GM23338 (cell line): ENCODE measurements around the gene SPRY2. TPM values are rescaled to one million over a fixed set of nuclear protein-coding genes. Genes with fewer than 3 reads are reported as not detected.

Source experiments
- ATAC-seq: fragments of 200-7000 bp; cut with Tn5 transposase; 3 replicates; pipeline ENCODE4 v1.9.1; 2020
- DNase-seq: peaks from one replicate; pipeline ENCODE4 v3.0.0-alpha.2; 2015; ENCODE audit warnings: low spot score
- H2AFZ ChIP-seq: fragments of 200-600 bp; sonication (generic); 2 replicates; pipeline ENCODE4 v1.8.0; 2016; ENCODE audit warnings: antibody characterized with exemption, mild to moderate bottlenecking, moderate library complexity
- H3F3A ChIP-seq: fragments of 200-600 bp; sonication (generic); replicated peaks from 2 replicates; pipeline ENCODE4 v1.8.0; 2017; ENCODE audit warnings: antibody characterized with exemption, mixed run types, low read depth
- H3K27ac ChIP-seq: fragments of 200-600 bp; sonication (generic); 2 replicates; pipeline ENCODE4 v1.6.1; 2016; ENCODE audit warnings: low read depth
- H3K27me3 ChIP-seq: fragments of 200-600 bp; sonication (generic); 2 replicates; pipeline ENCODE4 v1.8.0; 2016; ENCODE audit warnings: mild to moderate bottlenecking, mixed run types, moderate library complexity; ENCODE audit not compliant: insufficient read depth
- H3K36me3 ChIP-seq: fragments of 200-600 bp; sonication (generic); 2 replicates; pipeline ENCODE4 v1.8.0; 2016; ENCODE audit warnings: mild to moderate bottlenecking; ENCODE audit not compliant: insufficient read depth
- H3K4me1 ChIP-seq: fragments of 200-600 bp; sonication (generic); 2 replicates; pipeline ENCODE4 v1.8.0; 2016; ENCODE audit warnings: mild to moderate bottlenecking, moderate library complexity; ENCODE audit not compliant: insufficient read depth
- H3K4me2 ChIP-seq: fragments of 200-600 bp; sonication (generic); 2 replicates; pipeline ENCODE4 v1.7.1; 2017; ENCODE audit warnings: mixed run types
- H3K4me3 ChIP-seq: fragments of 200-600 bp; sonication (generic); 2 replicates; pipeline ENCODE4 v1.6.1; 2016; ENCODE audit warnings: mixed run types
- H3K79me2 ChIP-seq: fragments of 200-600 bp; sonication (generic); replicated peaks from 2 replicates; pipeline ENCODE4 v1.8.0; 2017; ENCODE audit warnings: mild to moderate bottlenecking; ENCODE audit not compliant: insufficient read depth
- H3K9me2 ChIP-seq: fragments of 200-600 bp; sonication (generic); 2 replicates; pipeline ENCODE4 v1.8.0; 2017; ENCODE audit not compliant: insufficient read depth
- H4K20me1 ChIP-seq: fragments of 200-600 bp; sonication (generic); replicated peaks from 2 replicates; pipeline ENCODE4 v1.8.0; 2017; ENCODE audit warnings: mild to moderate bottlenecking; ENCODE audit not compliant: insufficient read depth
- H3K27ac Mint-ChIP-seq: 2 replicates; pipeline ENCODE4 v1.8.0; 2020; ENCODE audit warnings: inconsistent platforms, mild to moderate bottlenecking, moderate library complexity, mixed read lengths
- H3K27me3 Mint-ChIP-seq: 3 replicates; pipeline ENCODE4 v1.8.0; 2022; ENCODE audit warnings: low read depth, mild to moderate bottlenecking, moderate library complexity, mixed read lengths, inconsistent platforms; ENCODE audit not compliant: insufficient read depth, poor library complexity
- H3K36me3 Mint-ChIP-seq: 3 replicates; pipeline ENCODE4 v1.8.0; 2021; ENCODE audit warnings: low read depth, mild to moderate bottlenecking, inconsistent platforms, moderate library complexity, mixed read lengths
- H3K4me1 Mint-ChIP-seq: 3 replicates; pipeline ENCODE4 v1.8.0; 2020; ENCODE audit warnings: mild to moderate bottlenecking, inconsistent platforms, mixed read lengths
- H3K4me3 Mint-ChIP-seq: 3 replicates; pipeline ENCODE4 v1.8.0; 2021; ENCODE audit warnings: moderate library complexity, mild to moderate bottlenecking, inconsistent platforms, mixed read lengths
- H3K9me3 Mint-ChIP-seq: 3 replicates; pipeline ENCODE4 v1.8.0; 2020; ENCODE audit warnings: moderate library complexity, mild to moderate bottlenecking, inconsistent platforms, mixed read lengths
- CREB1 ChIP-seq: fragments of 250-450 bp; sonication (Bioruptor Pico); IDR thresholded peaks from 2 replicates; pipeline ENCODE4 v1.5.0; 2020; ENCODE audit warnings: low read depth, mild to moderate bottlenecking, moderate library complexity
- EZH2 ChIP-seq: fragments of 200-600 bp; sonication (generic); IDR thresholded peaks from one replicate; pipeline ENCODE4 v1.8.0; 2017; ENCODE audit warnings: antibody characterized with exemption, mild to moderate bottlenecking, low read depth; ENCODE audit not compliant: unreplicated experiment
- EZH2phosphoT487 ChIP-seq: fragments of 200-600 bp; sonication (generic); IDR thresholded peaks from one replicate; pipeline ENCODE4 v1.8.1; 2018; ENCODE audit warnings: antibody characterized with exemption; ENCODE audit not compliant: unreplicated experiment
- JUNB ChIP-seq: IDR thresholded peaks from one replicate; pipeline ENCODE4 v1.6.1; 2016; ENCODE audit warnings: antibody characterized with exemption; ENCODE audit not compliant: unreplicated experiment
- NANOG ChIP-seq: IDR thresholded peaks from 2 replicates; pipeline ENCODE4 v1.6.1; 2016; ENCODE audit warnings: antibody characterized with exemption, borderline replicate concordance
- POLR2AphosphoS5 ChIP-seq: IDR thresholded peaks from 2 replicates; pipeline ENCODE4 v1.6.1; 2016; ENCODE audit warnings: antibody characterized with exemption, low read depth
- STAT1 ChIP-seq: IDR thresholded peaks from one replicate; pipeline ENCODE4 v1.6.1; 2016; ENCODE audit warnings: antibody characterized with exemption; ENCODE audit not compliant: unreplicated experiment
- ZNF114 ChIP-seq: fragments of 250-450 bp; sonication (Bioruptor Pico); IDR thresholded peaks from 2 replicates; pipeline ENCODE4 v1.5.0; 2020; ENCODE audit warnings: mild to moderate bottlenecking, moderate library complexity
- ZNF331 ChIP-seq: fragments of 250-450 bp; sonication (Bioruptor Pico); IDR thresholded peaks from 2 replicates; pipeline ENCODE4 v1.5.0; 2020; ENCODE audit warnings: low read depth, mild to moderate bottlenecking, moderate library complexity
- polyA plus RNA-seq: library from polyadenylated mRNA; unstranded; fragments of >200 nt; fragmentation: Nextera tagmentation; extraction: Ambion mirVana; gene quantifications from 2 replicates; pipeline ENCODE4 v1.2.1, GENCODE V29; 2016
- total RNA-seq: library from RNA; depleted of rRNA; stranded (reverse); fragments of >200 nt; shearing (Covaris generic); gene quantifications from 2 replicates; pipeline ENCODE4 v1.2.3, GENCODE V29; 2014
- TF ChIP-seq, protein P1 (sequence below): fragments of 250-450 bp; sonication (Bioruptor Pico); IDR thresholded peaks from 2 replicates; pipeline ENCODE4 v1.5.0; 2020; ENCODE audit warnings: mild to moderate bottlenecking, moderate library complexity
- TF ChIP-seq, protein P2 (sequence below): IDR thresholded peaks from 2 replicates; pipeline ENCODE4 v1.6.1; 2016; ENCODE audit warnings: antibody characterized with exemption
- TF ChIP-seq, protein P3 (sequence below): IDR thresholded peaks from one replicate; pipeline ENCODE4 v1.6.1; 2018; ENCODE audit warnings: antibody characterized with exemption; ENCODE audit not compliant: unreplicated experiment
- TF ChIP-seq, protein P4 (sequence below), 2 experiments: fragments of 200-600 bp in 1 of 2; sonication (generic) in 1 of 2; conservative IDR thresholded peaks; 2 replicates each; pipeline versions ENCODE4 v1.5.1 to v1.6.1; 2016 to 2017; ENCODE audit warnings: antibody characterized with exemption in 2 of 2, low read depth in 2 of 2, mild to moderate bottlenecking in 2 of 2, moderate library complexity in 1 of 2

The SPRY2 gene
- total and polyA plus RNA-seq, 2 experiments from 2014 or later = 21.5 to 39.1 TPM

DNA sequence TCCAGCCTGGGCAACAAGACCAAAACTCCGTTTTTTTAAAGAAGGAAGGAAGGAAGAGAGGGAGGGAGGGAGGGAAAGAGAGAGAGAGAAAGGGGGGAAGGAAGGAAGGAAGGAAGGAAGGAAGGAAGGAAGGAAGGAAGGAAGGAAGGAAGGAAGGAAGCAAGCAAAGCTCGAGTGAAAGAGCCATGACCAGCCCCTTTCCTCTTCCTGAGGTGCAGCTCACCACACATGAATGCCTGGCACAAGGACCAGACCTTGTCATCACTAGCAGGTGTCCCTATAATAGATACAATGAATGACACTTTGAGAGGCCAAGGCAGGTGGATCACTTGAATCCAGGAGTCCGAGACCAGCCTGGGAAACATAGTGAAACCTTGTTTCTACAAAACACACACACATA is 31.0 kb downstream of the SPRY2 start:
- H3K4me3 ChIP-seq = no peak overlapping the region
- Mint-ChIP-seq H3K4me1 (peaks cover 18% of the 10 kb centered on the region), H3K4me3 (no peak overlapping the region), H3K27ac (no peak overlapping the region), H3K9me3 (no peaks in the 10 kb centered on the region), H3K36me3 (no peaks in the 10 kb centered on the region), H3K27me3 (no peaks in the 10 kb centered on the region)
- no peak overlapping the region for H3K4me2 ChIP-seq
- no peaks in the 10 kb centered on the region for H3K27me3 ChIP-seq
- DNase-seq (no peak), ATAC-seq (no peak)
- H3K27ac ChIP-seq = no peak overlapping the region
- no peaks in the 10 kb centered on the region for H3K36me3 ChIP-seq
- H4K20me1 ChIP-seq = no peaks in the 10 kb centered on the region
- TF ChIP-seq CREB1 (CRISPR knock-in tag) (no peak), STAT1 (no peak), JUNB (no peak), NANOG (no peak), ZNF331 (no peak), POLR2AphosphoS5 (no peak), ZNF114 (no peak), EZH2phosphoT487 (no peak), EZH2 (no peak)
- TF ChIP-seq, protein P1, sequence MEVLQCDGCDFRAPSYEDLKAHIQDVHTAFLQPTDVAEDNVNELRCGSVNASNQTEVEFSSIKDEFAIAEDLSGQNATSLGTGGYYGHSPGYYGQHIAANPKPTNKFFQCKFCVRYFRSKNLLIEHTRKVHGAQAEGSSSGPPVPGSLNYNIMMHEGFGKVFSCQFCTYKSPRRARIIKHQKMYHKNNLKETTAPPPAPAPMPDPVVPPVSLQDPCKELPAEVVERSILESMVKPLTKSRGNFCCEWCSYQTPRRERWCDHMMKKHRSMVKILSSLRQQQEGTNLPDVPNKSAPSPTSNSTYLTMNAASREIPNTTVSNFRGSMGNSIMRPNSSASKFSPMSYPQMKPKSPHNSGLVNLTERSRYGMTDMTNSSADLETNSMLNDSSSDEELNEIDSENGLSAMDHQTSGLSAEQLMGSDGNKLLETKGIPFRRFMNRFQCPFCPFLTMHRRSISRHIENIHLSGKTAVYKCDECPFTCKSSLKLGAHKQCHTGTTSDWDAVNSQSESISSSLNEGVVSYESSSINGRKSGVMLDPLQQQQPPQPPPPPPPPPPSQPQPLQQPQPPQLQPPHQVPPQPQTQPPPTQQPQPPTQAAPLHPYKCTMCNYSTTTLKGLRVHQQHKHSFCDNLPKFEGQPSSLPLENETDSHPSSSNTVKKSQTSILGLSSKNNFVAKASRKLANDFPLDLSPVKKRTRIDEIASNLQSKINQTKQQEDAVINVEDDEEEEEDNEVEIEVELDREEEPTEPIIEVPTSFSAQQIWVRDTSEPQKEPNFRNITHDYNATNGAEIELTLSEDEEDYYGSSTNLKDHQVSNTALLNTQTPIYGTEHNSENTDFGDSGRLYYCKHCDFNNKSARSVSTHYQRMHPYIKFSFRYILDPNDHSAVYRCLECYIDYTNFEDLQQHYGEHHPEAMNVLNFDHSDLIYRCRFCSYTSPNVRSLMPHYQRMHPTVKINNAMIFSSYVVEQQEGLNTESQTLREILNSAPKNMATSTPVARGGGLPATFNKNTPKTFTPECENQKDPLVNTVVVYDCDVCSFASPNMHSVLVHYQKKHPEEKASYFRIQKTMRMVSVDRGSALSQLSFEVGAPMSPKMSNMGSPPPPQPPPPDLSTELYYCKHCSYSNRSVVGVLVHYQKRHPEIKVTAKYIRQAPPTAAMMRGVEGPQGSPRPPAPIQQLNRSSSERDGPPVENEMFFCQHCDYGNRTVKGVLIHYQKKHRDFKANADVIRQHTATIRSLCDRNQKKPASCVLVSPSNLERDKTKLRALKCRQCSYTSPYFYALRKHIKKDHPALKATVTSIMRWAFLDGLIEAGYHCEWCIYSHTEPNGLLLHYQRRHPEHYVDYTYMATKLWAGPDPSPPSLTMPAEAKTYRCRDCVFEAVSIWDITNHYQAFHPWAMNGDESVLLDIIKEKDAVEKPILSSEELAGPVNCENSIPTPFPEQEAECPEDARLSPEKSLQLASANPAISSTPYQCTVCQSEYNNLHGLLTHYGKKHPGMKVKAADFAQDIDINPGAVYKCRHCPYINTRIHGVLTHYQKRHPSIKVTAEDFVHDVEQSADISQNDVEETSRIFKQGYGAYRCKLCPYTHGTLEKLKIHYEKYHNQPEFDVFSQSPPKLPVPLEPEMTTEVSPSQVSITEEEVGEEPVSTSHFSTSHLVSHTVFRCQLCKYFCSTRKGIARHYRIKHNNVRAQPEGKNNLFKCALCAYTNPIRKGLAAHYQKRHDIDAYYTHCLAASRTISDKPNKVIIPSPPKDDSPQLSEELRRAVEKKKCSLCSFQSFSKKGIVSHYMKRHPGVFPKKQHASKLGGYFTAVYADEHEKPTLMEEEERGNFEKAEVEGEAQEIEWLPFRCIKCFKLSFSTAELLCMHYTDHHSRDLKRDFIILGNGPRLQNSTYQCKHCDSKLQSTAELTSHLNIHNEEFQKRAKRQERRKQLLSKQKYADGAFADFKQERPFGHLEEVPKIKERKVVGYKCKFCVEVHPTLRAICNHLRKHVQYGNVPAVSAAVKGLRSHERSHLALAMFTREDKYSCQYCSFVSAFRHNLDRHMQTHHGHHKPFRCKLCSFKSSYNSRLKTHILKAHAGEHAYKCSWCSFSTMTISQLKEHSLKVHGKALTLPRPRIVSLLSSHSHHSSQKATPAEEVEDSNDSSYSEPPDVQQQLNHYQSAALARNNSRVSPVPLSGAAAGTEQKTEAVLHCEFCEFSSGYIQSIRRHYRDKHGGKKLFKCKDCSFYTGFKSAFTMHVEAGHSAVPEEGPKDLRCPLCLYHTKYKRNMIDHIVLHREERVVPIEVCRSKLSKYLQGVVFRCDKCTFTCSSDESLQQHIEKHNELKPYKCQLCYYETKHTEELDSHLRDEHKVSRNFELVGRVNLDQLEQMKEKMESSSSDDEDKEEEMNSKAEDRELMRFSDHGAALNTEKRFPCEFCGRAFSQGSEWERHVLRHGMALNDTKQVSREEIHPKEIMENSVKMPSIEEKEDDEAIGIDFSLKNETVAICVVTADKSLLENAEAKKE (CRISPR knock-in tag) = no peak
- TF ChIP-seq, protein P2, sequence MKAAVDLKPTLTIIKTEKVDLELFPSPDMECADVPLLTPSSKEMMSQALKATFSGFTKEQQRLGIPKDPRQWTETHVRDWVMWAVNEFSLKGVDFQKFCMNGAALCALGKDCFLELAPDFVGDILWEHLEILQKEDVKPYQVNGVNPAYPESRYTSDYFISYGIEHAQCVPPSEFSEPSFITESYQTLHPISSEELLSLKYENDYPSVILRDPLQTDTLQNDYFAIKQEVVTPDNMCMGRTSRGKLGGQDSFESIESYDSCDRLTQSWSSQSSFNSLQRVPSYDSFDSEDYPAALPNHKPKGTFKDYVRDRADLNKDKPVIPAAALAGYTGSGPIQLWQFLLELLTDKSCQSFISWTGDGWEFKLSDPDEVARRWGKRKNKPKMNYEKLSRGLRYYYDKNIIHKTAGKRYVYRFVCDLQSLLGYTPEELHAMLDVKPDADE = no peak
- TF ChIP-seq, protein P3, sequence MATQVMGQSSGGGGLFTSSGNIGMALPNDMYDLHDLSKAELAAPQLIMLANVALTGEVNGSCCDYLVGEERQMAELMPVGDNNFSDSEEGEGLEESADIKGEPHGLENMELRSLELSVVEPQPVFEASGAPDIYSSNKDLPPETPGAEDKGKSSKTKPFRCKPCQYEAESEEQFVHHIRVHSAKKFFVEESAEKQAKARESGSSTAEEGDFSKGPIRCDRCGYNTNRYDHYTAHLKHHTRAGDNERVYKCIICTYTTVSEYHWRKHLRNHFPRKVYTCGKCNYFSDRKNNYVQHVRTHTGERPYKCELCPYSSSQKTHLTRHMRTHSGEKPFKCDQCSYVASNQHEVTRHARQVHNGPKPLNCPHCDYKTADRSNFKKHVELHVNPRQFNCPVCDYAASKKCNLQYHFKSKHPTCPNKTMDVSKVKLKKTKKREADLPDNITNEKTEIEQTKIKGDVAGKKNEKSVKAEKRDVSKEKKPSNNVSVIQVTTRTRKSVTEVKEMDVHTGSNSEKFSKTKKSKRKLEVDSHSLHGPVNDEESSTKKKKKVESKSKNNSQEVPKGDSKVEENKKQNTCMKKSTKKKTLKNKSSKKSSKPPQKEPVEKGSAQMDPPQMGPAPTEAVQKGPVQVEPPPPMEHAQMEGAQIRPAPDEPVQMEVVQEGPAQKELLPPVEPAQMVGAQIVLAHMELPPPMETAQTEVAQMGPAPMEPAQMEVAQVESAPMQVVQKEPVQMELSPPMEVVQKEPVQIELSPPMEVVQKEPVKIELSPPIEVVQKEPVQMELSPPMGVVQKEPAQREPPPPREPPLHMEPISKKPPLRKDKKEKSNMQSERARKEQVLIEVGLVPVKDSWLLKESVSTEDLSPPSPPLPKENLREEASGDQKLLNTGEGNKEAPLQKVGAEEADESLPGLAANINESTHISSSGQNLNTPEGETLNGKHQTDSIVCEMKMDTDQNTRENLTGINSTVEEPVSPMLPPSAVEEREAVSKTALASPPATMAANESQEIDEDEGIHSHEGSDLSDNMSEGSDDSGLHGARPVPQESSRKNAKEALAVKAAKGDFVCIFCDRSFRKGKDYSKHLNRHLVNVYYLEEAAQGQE = no peak
- TF ChIP-seq, protein P4, sequence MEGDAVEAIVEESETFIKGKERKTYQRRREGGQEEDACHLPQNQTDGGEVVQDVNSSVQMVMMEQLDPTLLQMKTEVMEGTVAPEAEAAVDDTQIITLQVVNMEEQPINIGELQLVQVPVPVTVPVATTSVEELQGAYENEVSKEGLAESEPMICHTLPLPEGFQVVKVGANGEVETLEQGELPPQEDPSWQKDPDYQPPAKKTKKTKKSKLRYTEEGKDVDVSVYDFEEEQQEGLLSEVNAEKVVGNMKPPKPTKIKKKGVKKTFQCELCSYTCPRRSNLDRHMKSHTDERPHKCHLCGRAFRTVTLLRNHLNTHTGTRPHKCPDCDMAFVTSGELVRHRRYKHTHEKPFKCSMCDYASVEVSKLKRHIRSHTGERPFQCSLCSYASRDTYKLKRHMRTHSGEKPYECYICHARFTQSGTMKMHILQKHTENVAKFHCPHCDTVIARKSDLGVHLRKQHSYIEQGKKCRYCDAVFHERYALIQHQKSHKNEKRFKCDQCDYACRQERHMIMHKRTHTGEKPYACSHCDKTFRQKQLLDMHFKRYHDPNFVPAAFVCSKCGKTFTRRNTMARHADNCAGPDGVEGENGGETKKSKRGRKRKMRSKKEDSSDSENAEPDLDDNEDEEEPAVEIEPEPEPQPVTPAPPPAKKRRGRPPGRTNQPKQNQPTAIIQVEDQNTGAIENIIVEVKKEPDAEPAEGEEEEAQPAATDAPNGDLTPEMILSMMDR (conservative IDR thresholded peaks at IDR 0.05; ENCODE audit: low read depth in 2 of 2) = no peak
- no peaks in the 10 kb centered on the region for H3K79me2 ChIP-seq
- H3K4me1 ChIP-seq = peaks cover 28% of the 10 kb centered on the region
- H3F3A ChIP-seq = no peaks in the 10 kb centered on the region
- no peaks in the 10 kb centered on the region for H3K9me2 ChIP-seq
- no peak overlapping the region for H2AFZ ChIP-seq
